HAP-1 (cell line): Measurements from ENCODE around the gene GNPTAB.

Experiments used
- DNase-seq, 2 experiments: peaks; one replicate each; pipeline ENCODE4 v3.0.0-alpha.2; 2016 to 2020; ENCODE audit warnings: low spot score in 2 of 2
- H3K27me3 ChIP-seq: fragments of 250-450 bp; sonication (Bioruptor Pico); 2 replicates; pipeline ENCODE4 v1.5.1; 2020; ENCODE audit warnings: low read depth, mild to moderate bottlenecking, moderate library complexity
- H3K36me3 ChIP-seq: fragments of 250-450 bp; sonication (Bioruptor Pico); replicated peaks from 2 replicates; pipeline ENCODE4 v1.5.1; 2020; ENCODE audit warnings: mild to moderate bottlenecking
- H3K4me1 ChIP-seq: fragments of 250-450 bp; sonication (Bioruptor Pico); 2 replicates; pipeline ENCODE4 v1.5.1; 2020; ENCODE audit warnings: mild to moderate bottlenecking
- H3K4me3 ChIP-seq: fragments of 250-450 bp; sonication (Bioruptor Pico); 2 replicates; pipeline ENCODE4 v1.5.1; 2020; ENCODE audit warnings: mild to moderate bottlenecking, moderate library complexity
- H3K9me3 ChIP-seq: fragments of 250-450 bp; sonication (Bioruptor Pico); 2 replicates; pipeline ENCODE4 v1.5.1; 2020; ENCODE audit warnings: mild to moderate bottlenecking, moderate library complexity
- in situ Hi-C: fragments of 300-500 bp; cut with MboI; formaldehyde crosslinking; loops from 3 replicates; pipeline ENCODE4 v1.14.3; 2020; ENCODE audit warnings: low sequenced_read_pairs, inconsistent platforms, mixed read lengths

Gene GNPTAB

GRCh38 chr12:101809208-101809607 lies 21.6 kb downstream of the GNPTAB start:
- Histone ChIP-seq H3K9me3 (no peaks in the 10 kb centered on the region), H3K4me3 (no peak overlapping the region), H3K36me3 (no peaks in the 10 kb centered on the region), H3K4me1 (no peaks in the 10 kb centered on the region), H3K27me3 (no peaks in the 10 kb centered on the region)
- in situ Hi-C loops: no loop called here
- no peak for DNase-seq

GRCh38 chr12:101806265-101806664 lies 24.5 kb downstream of the GNPTAB start:
- Histone ChIP-seq H3K4me1 (no peaks in the 10 kb centered on the region; the same call in 1 of the 2 replicates), H3K36me3 (no peaks in the 10 kb centered on the region), H3K4me3 (no peak overlapping the region), H3K27me3 (no peaks in the 10 kb centered on the region), H3K9me3 (no peaks in the 10 kb centered on the region)
- in situ Hi-C loops: no loop called here
- no peak for DNase-seq

- Histone ChIP-seq H3K36me3 (no peaks in the 10 kb centered on the region), H3K27me3 (no peaks in the 10 kb centered on the region), H3K9me3 (no peaks in the 10 kb centered on the region), H3K4me3 (no peak overlapping the region), H3K4me1 (no peaks in the 10 kb centered on the region; the same call in 1 of the 2 replicates)
- in situ Hi-C loops: no loop called here
- DNase-seq: no peak
Measured at GRCh38 chr12:101804409-101804808, 26.4 kb downstream of the GNPTAB start.

GRCh38 chr12:101803978-101804377 lies 26.8 kb downstream of the GNPTAB start:
- Histone ChIP-seq H3K4me3 (no peak overlapping the region), H3K4me1 (no peaks in the 10 kb centered on the region; the same call in 1 of the 2 replicates), H3K36me3 (no peaks in the 10 kb centered on the region), H3K9me3 (no peaks in the 10 kb centered on the region), H3K27me3 (no peaks in the 10 kb centered on the region)
- DNase-seq: no peak
- in situ Hi-C loops: no loop called here

GRCh38 chr12:101802486-101802885 lies 28.3 kb downstream of the GNPTAB start:
- in situ Hi-C loops: no loop called here
- no peaks in the 10 kb centered on the region for H3K36me3 ChIP-seq

GRCh38 chr12:101799774-101800173 lies 31.0 kb downstream of the GNPTAB start:
- no peak for DNase-seq
- Histone ChIP-seq H3K4me1 (no peaks in the 10 kb centered on the region; the same call in 1 of the 2 replicates), H3K4me3 (no peak overlapping the region), H3K36me3 (no peaks in the 10 kb centered on the region), H3K27me3 (no peaks in the 10 kb centered on the region), H3K9me3 (no peaks in the 10 kb centered on the region)
- in situ Hi-C loops: loop anchor here (25.0 kb wide), 1 partner anchor 963 kb away; no protein-coding TSS in a partner anchor

More at GRCh38 chr12:101802486-101802885, 28.3 kb downstream of the GNPTAB start:
- no peaks in the 10 kb centered on the region for H3K27me3 ChIP-seq
- no peaks in the 10 kb centered on the region for H3K9me3 ChIP-seq
- no peak for DNase-seq
- no peak overlapping the region for H3K4me3 ChIP-seq
- H3K4me1 ChIP-seq: no peaks in the 10 kb centered on the region; the same call in 1 of the 2 replicates

GRCh38 chr12:101795786-101796185 lies 35.0 kb downstream of the GNPTAB start:
- in situ Hi-C loops: loop anchor here (25.0 kb wide), 1 partner anchor 967 kb away; no protein-coding TSS in a partner anchor
- Histone ChIP-seq H3K4me1 (no peaks in the 10 kb centered on the region), H3K27me3 (no peaks in the 10 kb centered on the region), H3K9me3 (no peaks in the 10 kb centered on the region), H3K36me3 (no peaks in the 10 kb centered on the region), H3K4me3 (no peak overlapping the region)
- DNase-seq: no peak

- no peak for DNase-seq
- in situ Hi-C loops: loop anchor here (25.0 kb wide), 1 partner anchor 967 kb away; no protein-coding TSS in a partner anchor
- no peaks in the 10 kb centered on the region for H3K9me3 ChIP-seq
- no peaks in the 10 kb centered on the region for H3K27me3 ChIP-seq
- no peaks in the 10 kb centered on the region for H3K36me3 ChIP-seq
- no peaks in the 10 kb centered on the region for H3K4me1 ChIP-seq
- no peak overlapping the region for H3K4me3 ChIP-seq
Measured at GRCh38 chr12:101795013-101795412, 35.7 kb downstream of the GNPTAB start.

GRCh38 chr12:101794574-101794973 lies 36.2 kb downstream of the GNPTAB start:
- DNase-seq: no peak
- H3K4me3 ChIP-seq: no peak overlapping the region
- in situ Hi-C loops: loop anchor here (25.0 kb wide), 1 partner anchor 968 kb away; no protein-coding TSS in a partner anchor
- no peaks in the 10 kb centered on the region for H3K9me3 ChIP-seq
- H3K27me3 ChIP-seq: no peaks in the 10 kb centered on the region
- no peaks in the 10 kb centered on the region for H3K4me1 ChIP-seq
- no peaks in the 10 kb centered on the region for H3K36me3 ChIP-seq

- DNase-seq: no peak
- no peak overlapping the region for H3K4me3 ChIP-seq
- no peaks in the 10 kb centered on the region for H3K4me1 ChIP-seq
- no peaks in the 10 kb centered on the region for H3K36me3 ChIP-seq
- in situ Hi-C loops: loop anchor here (25.0 kb wide), 1 partner anchor 969 kb away; no protein-coding TSS in a partner anchor
- no peaks in the 10 kb centered on the region for H3K9me3 ChIP-seq
- H3K27me3 ChIP-seq: no peaks in the 10 kb centered on the region
Measured at GRCh38 chr12:101793401-101793800, 37.4 kb downstream of the GNPTAB start.

- no peaks in the 10 kb centered on the region for H3K9me3 ChIP-seq
- no peak overlapping the region for H3K4me3 ChIP-seq
- H3K36me3 ChIP-seq: no peaks in the 10 kb centered on the region
- no peaks in the 10 kb centered on the region for H3K4me1 ChIP-seq
- no peaks in the 10 kb centered on the region for H3K27me3 ChIP-seq
- no peak for DNase-seq
- in situ Hi-C loops: loop anchor here (25.0 kb wide), 1 partner anchor 970 kb away; no protein-coding TSS in a partner anchor
Measured at GRCh38 chr12:101792046-101792931, 38.5 kb downstream of the GNPTAB start.

- no peaks in the 10 kb centered on the region for H3K4me1 ChIP-seq
- in situ Hi-C loops: loop anchor here (25.0 kb wide), 1 partner anchor 973 kb away; no protein-coding TSS in a partner anchor
- H3K36me3 ChIP-seq: no peaks in the 10 kb centered on the region
- H3K9me3 ChIP-seq: no peaks in the 10 kb centered on the region
- H3K4me3 ChIP-seq: no peak overlapping the region
- H3K27me3 ChIP-seq: no peaks in the 10 kb centered on the region
- no peak for DNase-seq
Measured at GRCh38 chr12:101789171-101789570, 41.6 kb downstream of the GNPTAB start.

- no peak for DNase-seq
- H3K27me3 ChIP-seq: no peaks in the 10 kb centered on the region
- no peak overlapping the region for H3K4me3 ChIP-seq
- H3K4me1 ChIP-seq: no peaks in the 10 kb centered on the region
- H3K9me3 ChIP-seq: no peaks in the 10 kb centered on the region
- H3K36me3 ChIP-seq: 0 out of 2 replicates have a peak, but pooled peaks cover 2% of the 10 kb centered on the region
- in situ Hi-C loops: loop anchor here (25.0 kb wide), 1 partner anchor 977 kb away; no protein-coding TSS in a partner anchor
Measured at GRCh38 chr12:101785671-101786070, 45.1 kb downstream of the GNPTAB start.

- H3K4me3 ChIP-seq: no peak overlapping the region
- H3K36me3 ChIP-seq: 0 out of 2 replicates have a peak, but pooled peaks cover 4% of the 10 kb centered on the region
- no peak for DNase-seq
- H3K4me1 ChIP-seq: no peaks in the 10 kb centered on the region
- H3K27me3 ChIP-seq: no peaks in the 10 kb centered on the region
- in situ Hi-C loops: loop anchor here (25.0 kb wide), 1 partner anchor 978 kb away; no protein-coding TSS in a partner anchor
- no peaks in the 10 kb centered on the region for H3K9me3 ChIP-seq
Measured at GRCh38 chr12:101784376-101784775, 46.4 kb downstream of the GNPTAB start.
